Cardiac muscle cell (in vitro differentiated cells and primary cell): ENCODE data around the gene SLC35F3. TPM values are rescaled to one million over a fixed set of nuclear protein-coding genes. Genes with fewer than 3 reads are reported as not detected.

ENCODE experiments used
- DNase-seq, 2 donors: peaks; one replicate each; pipeline versions ENCODE4 v3.0.0 to v3.0.0-alpha.2; 2010 to 2017; ENCODE audit warnings: low read depth in 1 of 2, low spot score in 1 of 2
- H3K27ac ChIP-seq: fragments of 200-600 bp; sonication (generic); 2 replicates; pipeline ENCODE4 v1.5.1; 2016
- H3K27me3 ChIP-seq: fragments of 200-600 bp; sonication (generic); 2 replicates; pipeline ENCODE4 v1.6.0; 2016; ENCODE audit warnings: control low read depth
- H3K36me3 ChIP-seq: fragments of 200-600 bp; sonication (generic); 2 replicates; pipeline ENCODE4 v1.5.1; 2016; ENCODE audit warnings: control low read depth
- H3K4me1 ChIP-seq: fragments of 200-600 bp; sonication (generic); 2 replicates; pipeline ENCODE4 v1.8.1; 2017; ENCODE audit warnings: low read depth, mild to moderate bottlenecking, mixed run types
- H3K4me3 ChIP-seq: fragments of 200-600 bp; sonication (generic); 2 replicates; pipeline ENCODE4 v1.5.1; 2016; ENCODE audit warnings: mild to moderate bottlenecking
- H3K9me3 ChIP-seq: fragments of 200-600 bp; sonication (generic); 2 replicates; pipeline ENCODE4 v1.5.1; 2017; ENCODE audit warnings: low read depth, mild to moderate bottlenecking, control low read depth
- CTCF ChIP-seq: IDR thresholded peaks from 2 replicates; pipeline ENCODE4 v1.5.1; 2012; ENCODE audit warnings: low read depth, mild to moderate bottlenecking, low read length
- polyA plus RNA-seq: library from polyadenylated mRNA; unstranded; fragments of >200 nt; fragmentation: Nextera tagmentation; extraction: Ambion mirVana; gene quantifications from 2 replicates; pipeline ENCODE4 v1.2.1, GENCODE V29; 2016
- total RNA-seq: library from RNA; depleted of rRNA; stranded (reverse); fragments of >200 nt; gene quantifications from 2 replicates; pipeline ENCODE4 v1.2.3, GENCODE V29; 2016

Gene SLC35F3
- total and polyA plus RNA-seq, 2 experiments from 2014 or later, result 0.98 to 2.0 TPM

GRCh38 chr1:234062166-234062565 lies 157.7 kb downstream of the SLC35F3 start:
- H3K9me3 ChIP-seq, result no peaks in the 10 kb centered on the region
- no peak for TF ChIP-seq CTCF
- H3K4me3 ChIP-seq, result no peak overlapping the region
- no peak for DNase-seq
- no peaks in the 10 kb centered on the region for H3K4me1 ChIP-seq
- H3K27me3 ChIP-seq, result no peaks in the 10 kb centered on the region
- no peak overlapping the region for H3K27ac ChIP-seq
- H3K36me3 ChIP-seq, result no peaks in the 10 kb centered on the region

- no peaks in the 10 kb centered on the region for H3K36me3 ChIP-seq
- no peak overlapping the region for H3K4me3 ChIP-seq
- peak; percentile 85 for TF ChIP-seq CTCF
- H3K27me3 ChIP-seq, result no peaks in the 10 kb centered on the region
- H3K9me3 ChIP-seq, result no peaks in the 10 kb centered on the region
- no peak overlapping the region for H3K27ac ChIP-seq
- no peaks in the 10 kb centered on the region for H3K4me1 ChIP-seq
- peak; percentile 75 to 81 for DNase-seq
Measured at GRCh38 chr1:234065794-234066447, 161.4 kb downstream of the SLC35F3 start.

GRCh38 chr1:234067581-234068337 lies 163.3 kb downstream of the SLC35F3 start:
- no peaks in the 10 kb centered on the region for H3K27me3 ChIP-seq
- H3K4me1 ChIP-seq, result no peaks in the 10 kb centered on the region
- H3K36me3 ChIP-seq, result no peaks in the 10 kb centered on the region
- H3K27ac ChIP-seq, result no peak overlapping the region
- no peaks in the 10 kb centered on the region for H3K9me3 ChIP-seq
- no peak for TF ChIP-seq CTCF
- H3K4me3 ChIP-seq, result no peak overlapping the region
- DNase-seq, result no peak

GRCh38 chr1:234069760-234070159 lies 165.3 kb downstream of the SLC35F3 start:
- no peaks in the 10 kb centered on the region for H3K4me1 ChIP-seq

GRCh38 chr1:234072793-234073192 lies 168.3 kb downstream of the SLC35F3 start:
- H3K27ac ChIP-seq, result no peak overlapping the region
- H3K36me3 ChIP-seq, result no peaks in the 10 kb centered on the region
- H3K27me3 ChIP-seq, result no peaks in the 10 kb centered on the region
- H3K4me3 ChIP-seq, result no peak overlapping the region
- H3K4me1 ChIP-seq, result no peaks in the 10 kb centered on the region
- no peaks in the 10 kb centered on the region for H3K9me3 ChIP-seq
- no peak for DNase-seq
- TF ChIP-seq CTCF, result no peak

More at GRCh38 chr1:234069760-234070159, 165.3 kb downstream of the SLC35F3 start:
- DNase-seq, result no peak
- H3K4me3 ChIP-seq, result no peak overlapping the region
- H3K36me3 ChIP-seq, result no peaks in the 10 kb centered on the region
- no peaks in the 10 kb centered on the region for H3K27me3 ChIP-seq
- no peak overlapping the region for H3K27ac ChIP-seq
- no peaks in the 10 kb centered on the region for H3K9me3 ChIP-seq
- TF ChIP-seq CTCF, result no peak
